Hematopoietic multipotent progenitor cell treated with erythropoietin and hydrocortisone succinate and interleukin-3 and kit ligand, for 4 days (in vitro differentiated cells): ENCODE results near the gene NT5DC2.

Experiments
- DNase-seq: peaks from one replicate; pipeline ENCODE4 v3.0.0-alpha.2; 2015

NT5DC2 gene

GRCh38 chr3:52524258-52524751 is 9.4 kb downstream of the NT5DC2 start:
- DNase-seq, result no peak

- DNase-seq, result no peak
These were observed 10.0 kb downstream of the NT5DC2 start for GRCh38 chr3:52523386-52524257.

DNA sequence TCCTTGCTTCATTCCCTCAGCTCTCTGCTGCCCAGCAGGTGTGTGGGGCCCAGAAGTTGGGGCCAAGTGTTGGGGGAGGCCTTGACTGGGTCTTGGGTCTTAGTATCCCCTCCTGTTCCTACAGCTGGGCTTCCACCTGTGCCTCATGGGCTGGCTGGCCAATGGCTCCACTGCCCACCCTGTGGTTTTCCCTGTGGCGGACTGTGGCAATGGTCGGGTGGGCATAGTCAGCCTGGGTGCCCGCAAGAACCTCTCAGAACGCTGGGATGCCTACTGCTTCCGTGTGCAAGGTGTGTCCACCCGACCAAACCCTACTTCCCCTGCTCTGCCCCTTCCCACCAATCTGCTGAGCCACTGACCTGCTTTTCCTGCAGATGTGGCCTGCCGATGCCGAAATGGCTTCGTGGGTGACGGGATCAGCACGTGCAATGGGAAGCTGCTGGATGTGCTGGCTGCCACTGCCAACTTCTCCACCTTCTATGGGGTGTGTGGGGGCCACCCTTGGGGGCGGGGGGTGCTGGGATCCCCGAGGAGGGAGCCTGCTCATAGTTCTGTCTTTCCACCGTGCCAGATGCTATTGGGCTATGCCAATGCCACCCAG is 10.9 kb downstream of the NT5DC2 start:
- no peak for DNase-seq

- no peak for DNase-seq
These were observed 11.6 kb downstream of the NT5DC2 start for GRCh38 chr3:52521881-52522650.

GRCh38 chr3:52521488-52521824 is 12.2 kb downstream of the NT5DC2 start:
- DNase-seq, result no peak

DNA sequence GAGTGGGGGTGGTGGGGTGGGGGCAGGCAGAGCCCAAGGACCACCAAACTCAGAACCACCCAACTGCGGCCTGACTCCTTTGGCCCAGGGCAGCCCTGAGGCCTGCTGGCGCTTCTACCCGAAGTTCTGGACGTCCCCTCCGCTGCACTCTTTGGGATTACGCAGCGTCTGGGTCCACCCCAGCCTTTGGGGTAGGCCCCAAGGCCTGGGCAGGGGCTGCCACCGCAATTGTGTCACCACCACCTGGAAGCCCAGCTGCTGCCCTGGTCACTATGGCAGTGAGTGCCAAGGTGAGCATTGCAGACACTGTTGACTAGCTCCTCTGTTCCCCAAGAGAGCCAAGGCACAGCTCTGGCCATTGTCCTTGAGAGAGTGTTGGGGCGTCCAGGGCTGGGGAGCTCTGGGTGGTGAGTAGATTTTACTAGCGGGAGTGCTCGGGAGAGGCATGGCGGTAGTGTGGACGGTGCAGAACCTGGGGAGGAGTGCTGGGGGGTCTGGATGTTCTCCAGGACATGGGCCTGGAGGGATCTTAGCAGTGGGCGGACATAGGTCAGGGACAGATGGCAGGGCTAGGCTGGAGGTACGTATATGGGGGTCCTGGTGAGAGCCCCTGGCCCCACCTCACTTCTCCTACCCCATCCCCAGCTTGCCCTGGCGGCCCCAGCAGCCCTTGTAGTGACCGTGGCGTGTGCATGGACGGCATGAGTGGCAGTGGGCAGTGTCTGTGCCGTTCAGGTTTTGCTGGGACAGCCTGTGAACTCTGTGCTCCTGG is 12.8 kb downstream of the NT5DC2 start:
- DNase-seq, result no peak

GRCh38 chr3:52520141-52520667 is 13.5 kb downstream of the NT5DC2 start:
- DNase-seq, result no peak

- no peak for DNase-seq
These were observed 14.1 kb downstream of the NT5DC2 start for GRCh38 chr3:52519445-52520140.

GRCh38 chr3:52518723-52519444 is 14.8 kb downstream of the NT5DC2 start:
- no peak for DNase-seq

GRCh38 chr3:52517796-52518722 is 15.6 kb downstream of the NT5DC2 start:
- no peak for DNase-seq

- no peak for DNase-seq
These were observed 17.0 kb downstream of the NT5DC2 start for GRCh38 chr3:52516509-52517195.

GRCh38 chr3:52515192-52515591 is 18.5 kb downstream of the NT5DC2 start:
- DNase-seq, result no peak

- DNase-seq, result no peak
These were observed 19.1 kb downstream of the NT5DC2 start for GRCh38 chr3:52514576-52514975.

DNA sequence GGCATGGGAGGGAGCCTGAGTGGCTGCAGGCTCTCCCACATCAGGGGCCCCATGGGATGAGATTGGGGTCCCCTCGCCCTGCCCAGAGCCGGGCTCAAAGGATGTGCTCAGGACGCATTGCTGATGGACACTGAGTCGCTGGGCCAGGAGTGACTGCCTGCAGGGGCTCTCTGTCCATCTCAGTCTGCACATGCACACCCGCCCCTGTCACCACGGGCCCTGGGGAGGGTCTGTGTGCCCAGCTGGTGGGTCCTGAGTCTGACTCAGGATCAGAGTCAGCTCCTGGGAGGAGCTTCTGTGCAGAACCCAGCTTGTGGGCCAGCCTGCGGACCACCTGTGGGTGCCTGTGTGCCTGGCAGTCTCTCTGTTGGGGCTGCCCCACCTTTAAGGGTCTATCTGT is 20.4 kb downstream of the NT5DC2 start:
- no peak for DNase-seq

DNA sequence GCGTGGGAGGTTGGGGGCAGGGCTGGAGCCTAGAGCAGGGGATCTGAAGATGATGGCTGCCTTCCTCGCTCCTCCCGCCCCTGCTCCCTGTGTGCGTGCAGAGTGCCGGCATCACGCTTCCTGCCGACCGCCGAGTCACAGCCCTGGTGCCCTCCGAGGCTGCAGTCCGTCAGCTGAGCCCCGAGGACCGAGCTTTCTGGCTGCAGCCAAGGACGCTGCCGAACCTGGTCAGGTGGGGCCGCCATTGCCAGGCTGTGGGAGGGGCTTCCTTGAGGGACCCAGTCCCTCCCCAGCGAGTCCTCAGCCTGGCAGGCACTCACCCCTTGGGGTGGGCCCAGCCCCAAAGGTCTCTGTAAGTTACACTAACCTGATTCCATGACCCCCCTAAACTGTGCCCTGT is 20.9 kb downstream of the NT5DC2 start:
- no peak for DNase-seq

GRCh38 chr3:52512105-52512504 is 21.6 kb downstream of the NT5DC2 start:
- no peak for DNase-seq

DNA sequence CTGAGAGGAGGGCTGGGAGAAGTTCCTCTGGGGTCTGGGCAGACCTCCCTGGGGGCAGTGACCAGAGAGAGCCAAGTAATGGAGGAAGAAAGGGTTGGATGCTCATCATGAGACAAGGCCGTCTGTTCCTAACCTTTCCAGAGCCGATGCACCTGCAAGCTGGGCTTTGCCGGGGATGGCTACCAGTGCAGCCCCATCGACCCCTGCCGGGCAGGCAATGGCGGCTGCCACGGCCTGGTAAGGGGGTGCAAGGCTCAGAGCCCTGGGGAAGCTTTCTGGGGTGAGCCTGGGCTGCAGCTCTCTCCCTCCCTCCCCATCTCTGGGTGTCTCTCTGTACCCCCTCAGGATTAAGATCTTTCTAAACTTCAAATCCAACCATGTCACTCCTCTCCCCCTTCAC is 22.1 kb downstream of the NT5DC2 start:
- no peak for DNase-seq

DNA sequence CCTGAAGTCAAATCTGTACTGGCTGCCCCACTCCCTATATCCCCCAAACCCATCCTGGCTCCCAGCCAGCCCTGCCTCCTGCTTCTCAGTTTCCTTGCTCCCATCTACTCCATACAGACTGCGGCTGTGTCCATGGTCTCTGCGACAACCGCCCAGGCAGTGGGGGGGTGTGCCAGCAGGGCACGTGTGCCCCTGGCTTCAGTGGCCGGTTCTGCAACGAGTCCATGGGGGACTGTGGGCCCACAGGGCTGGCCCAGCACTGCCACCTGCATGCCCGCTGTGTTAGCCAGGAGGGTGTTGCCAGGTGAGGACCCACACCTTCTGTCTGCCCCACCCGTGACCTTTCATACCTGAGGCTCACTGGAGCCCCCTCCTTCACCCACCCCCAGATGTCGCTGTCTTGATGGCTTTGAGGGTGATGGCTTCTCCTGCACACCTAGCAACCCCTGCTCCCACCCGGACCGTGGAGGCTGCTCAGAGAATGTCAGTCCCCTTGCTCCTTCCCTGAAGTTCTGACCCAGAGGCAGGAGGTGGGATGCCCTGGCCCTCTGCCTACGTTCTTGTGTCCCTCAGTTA is 23.8 kb downstream of the NT5DC2 start:
- no peak for DNase-seq

- no peak for DNase-seq
These were observed 26.3 kb downstream of the NT5DC2 start for GRCh38 chr3:52507359-52507758.
